GM21723 (cell line): ENCODE results near the gene RASAL3.
A peak's percentile ranks its signal among the peaks of the same experiment; 100 is the strongest.
"Not testable (repeated sequence)": the region's sequence is repeated elsewhere in the genome, so short reads cannot be mapped to it uniquely, and the experiment has no call there.

Source experiments
- ATAC-seq: cut with Tn5 transposase; IDR thresholded peaks from one replicate; pipeline ENCODE4 v1.9.1; 2021; ENCODE audit warnings: mild to moderate bottlenecking, moderate library complexity; ENCODE audit not compliant: unreplicated experiment

The RASAL3 gene

GRCh38 chr19:15421721-15422260 is 42.6 kb downstream of the RASAL3 start:
- no peak for ATAC-seq

GRCh38 chr19:15421136-15421695 is 43.1 kb downstream of the RASAL3 start:
- ATAC-seq, result no peak

- ATAC-seq, result no peak
Observed at GRCh38 chr19:15419413-15420025, 44.8 kb downstream of the RASAL3 start.

GRCh38 chr19:15418579-15419412 is 45.5 kb downstream of the RASAL3 start, which contains the start of gene AKAP8L:
Gene AKAP8L, minus strand, starts transcription at chr19:15418988. Its CDS starts 65 bp downstream, at chr19:15418923.
- peak; percentile 94 for ATAC-seq

GRCh38 chr19:15418231-15418578 is 46.1 kb downstream of the RASAL3 start:
- ATAC-seq, result no peak

- no peak for ATAC-seq
Observed at GRCh38 chr19:15417699-15418098, 46.6 kb downstream of the RASAL3 start.

- ATAC-seq, result no peak
Observed at GRCh38 chr19:15412832-15413231, 51.5 kb downstream of the RASAL3 start.

GRCh38 chr19:15411351-15411750 is 53.0 kb downstream of the RASAL3 start:
- not testable (repeated sequence) for ATAC-seq

GRCh38 chr19:15404780-15405211 is 59.5 kb downstream of the RASAL3 start:
- no peak for ATAC-seq

- no peak for ATAC-seq
Observed at GRCh38 chr19:15404097-15404779, 60.1 kb downstream of the RASAL3 start.

- ATAC-seq, result no peak
Observed at GRCh38 chr19:15403151-15403531, 61.2 kb downstream of the RASAL3 start.

- no peak for ATAC-seq
Observed at GRCh38 chr19:15402411-15403150, 61.8 kb downstream of the RASAL3 start.
